GM23248 (cell line): ENCODE data around the gene PCYT2. TPM values are rescaled to one million over a fixed set of nuclear protein-coding genes. Genes with fewer than 3 reads are reported as not detected.

Experiments
- DNase-seq: peaks from one replicate; pipeline ENCODE4 v3.0.0-alpha.2; 2015
- H2AFZ ChIP-seq: fragments of 200-600 bp; sonication (generic); 2 replicates; pipeline ENCODE4 v1.6.1; 2016; ENCODE audit warnings: antibody characterized with exemption
- H3F3A ChIP-seq: fragments of 200-600 bp; sonication (generic); 2 replicates; pipeline ENCODE4 v1.6.1; 2016; ENCODE audit warnings: mild to moderate bottlenecking, antibody characterized with exemption, mixed run types; ENCODE audit not compliant: insufficient read depth
- H3K27ac ChIP-seq: fragments of 200-600 bp; sonication (generic); 2 replicates; pipeline ENCODE4 v1.5.1; 2016; ENCODE audit warnings: mild to moderate bottlenecking
- H3K27me3 ChIP-seq: fragments of 200-600 bp; sonication (generic); replicated peaks from 2 replicates; pipeline ENCODE4 v1.6.1; 2016; ENCODE audit warnings: mild to moderate bottlenecking; ENCODE audit not compliant: insufficient read depth
- H3K36me3 ChIP-seq: fragments of 200-600 bp; sonication (generic); 2 replicates; pipeline ENCODE4 v1.6.1; 2016; ENCODE audit warnings: low read depth, mild to moderate bottlenecking
- H3K4me1 ChIP-seq: fragments of 200-600 bp; sonication (generic); 2 replicates; pipeline ENCODE4 v1.6.1; 2016; ENCODE audit warnings: mild to moderate bottlenecking; ENCODE audit not compliant: insufficient read depth
- H3K4me2 ChIP-seq: fragments of 200-600 bp; sonication (generic); one replicate; pipeline ENCODE4 v1.6.1; 2016; ENCODE audit warnings: mild to moderate bottlenecking; ENCODE audit not compliant: unreplicated experiment
- H3K4me3 ChIP-seq: fragments of 200-600 bp; sonication (generic); 2 replicates; pipeline ENCODE4 v1.5.1; 2016; ENCODE audit warnings: mild to moderate bottlenecking
- H3K79me2 ChIP-seq: fragments of 200-600 bp; sonication (generic); 2 replicates; pipeline ENCODE4 v1.6.1; 2016; ENCODE audit warnings: mild to moderate bottlenecking; ENCODE audit not compliant: insufficient read depth
- H3K9ac ChIP-seq: fragments of 200-600 bp; sonication (generic); 2 replicates; pipeline ENCODE4 v1.6.1; 2016; ENCODE audit warnings: mild to moderate bottlenecking
- H3K9me2 ChIP-seq: fragments of 200-600 bp; sonication (generic); 2 replicates; pipeline ENCODE4 v1.6.1; 2016; ENCODE audit warnings: mixed run types, mild to moderate bottlenecking, moderate library complexity; ENCODE audit not compliant: insufficient read depth
- H3K9me3 ChIP-seq: fragments of 200-600 bp; sonication (generic); one replicate; pipeline ENCODE4 v1.6.1; 2017; ENCODE audit warnings: low read depth
- H4K20me1 ChIP-seq: fragments of 200-600 bp; sonication (generic); 2 replicates; pipeline ENCODE4 v1.6.0; 2016; ENCODE audit not compliant: insufficient read depth
- EZH2 ChIP-seq: fragments of 200-600 bp; sonication (generic); IDR thresholded peaks from 2 replicates; pipeline ENCODE4 v1.6.1; 2018; ENCODE audit warnings: antibody characterized with exemption, mild to moderate bottlenecking; ENCODE audit not compliant: insufficient read depth, poor library complexity, severe bottlenecking
- EZH2phosphoT487 ChIP-seq: fragments of 200-600 bp; sonication (generic); IDR thresholded peaks from 2 replicates; pipeline ENCODE4 v1.6.1; 2018; ENCODE audit warnings: antibody characterized with exemption, moderate library complexity, mild to moderate bottlenecking, low read depth; ENCODE audit not compliant: insufficient read depth
- WGBS, 2 experiments: methylation state at CpG; one replicate each; pipeline ENCODE4 v1.1.6; 2015 to 2017; ENCODE audit warnings: low lambda C conversion rate in 2 of 2, low coverage in 1 of 2; ENCODE audit errors: missing lambda C conversion rate in 2 of 2; 5-methylcytosine and 5-hydroxymethylcytosine counted together
- in situ Hi-C: fragments of 300-500 bp; cut with MboI; formaldehyde crosslinking; loops from 2 replicates; pipeline ENCODE4 v1.15.0; 2020
- polyA plus RNA-seq: library from polyadenylated mRNA; unstranded; fragments of >200 nt; fragmentation: Nextera tagmentation; extraction: Ambion mirVana; gene quantifications from 2 replicates; pipeline ENCODE4 v1.2.1, GENCODE V29; 2016
- total RNA-seq: library from RNA; depleted of rRNA; stranded (reverse); fragments of >200 nt; shearing (Covaris generic); gene quantifications from 2 replicates; pipeline ENCODE4 v1.2.3, GENCODE V29; 2014

The PCYT2 gene
- total and polyA plus RNA-seq, 2 experiments from 2014 or later = 25.6 to 36.9 TPM

GRCh38 chr17:81951785-81952684 lies 40.8 kb upstream of the PCYT2 start:
- no peak overlapping the region for H3K9ac ChIP-seq
- no peak for TF ChIP-seq EZH2
- no peak for TF ChIP-seq EZH2phosphoT487
- no peaks in the 10 kb centered on the region for H4K20me1 ChIP-seq
- no peaks in the 10 kb centered on the region for H3K36me3 ChIP-seq
- H3K79me2 ChIP-seq = no peaks in the 10 kb centered on the region
- no peak overlapping the region for H3K27ac ChIP-seq
- H3K9me2 ChIP-seq = no peaks in the 10 kb centered on the region
- no peaks in the 10 kb centered on the region for H3K27me3 ChIP-seq
- H2AFZ ChIP-seq = no peak overlapping the region
- no peak for DNase-seq
- H3K9me3 ChIP-seq = no peaks in the 10 kb centered on the region
- in situ Hi-C loops = no loop called here
- H3K4me1 ChIP-seq = no peaks in the 10 kb centered on the region
- H3K4me2 ChIP-seq = no peak overlapping the region
- no peaks in the 10 kb centered on the region for H3F3A ChIP-seq
- no peak overlapping the region for H3K4me3 ChIP-seq
- WGBS, 2 experiments = 28 to 36% methylated on average over 11 to 13 of the region's 13 CpGs

- H2AFZ ChIP-seq = no peak overlapping the region
- no peak for DNase-seq
- 84 to 87% methylated on average over 15 of the region's 15 CpGs for WGBS, 2 experiments
- no peaks in the 10 kb centered on the region for H4K20me1 ChIP-seq
- H3K27ac ChIP-seq = no peak overlapping the region
- H3K27me3 ChIP-seq = no peaks in the 10 kb centered on the region
- no peak for TF ChIP-seq EZH2phosphoT487
- TF ChIP-seq EZH2 = no peak
- H3K36me3 ChIP-seq = no peaks in the 10 kb centered on the region
- in situ Hi-C loops = no loop called here
- no peak overlapping the region for H3K9ac ChIP-seq
- no peaks in the 10 kb centered on the region for H3K79me2 ChIP-seq
- H3K4me3 ChIP-seq = no peak overlapping the region
- no peaks in the 10 kb centered on the region for H3F3A ChIP-seq
- H3K9me2 ChIP-seq = no peaks in the 10 kb centered on the region
- no peaks in the 10 kb centered on the region for H3K9me3 ChIP-seq
- no peaks in the 10 kb centered on the region for H3K4me1 ChIP-seq
- no peak overlapping the region for H3K4me2 ChIP-seq
Measured at GRCh38 chr17:81950501-81950900, 39.3 kb upstream of the PCYT2 start.

- H3K4me2 ChIP-seq = no peak overlapping the region
- H3K27ac ChIP-seq = no peak overlapping the region
- no peaks in the 10 kb centered on the region for H3K9me3 ChIP-seq
- H3K36me3 ChIP-seq = no peaks in the 10 kb centered on the region
- DNase-seq = no peak
- no peak overlapping the region for H3K9ac ChIP-seq
- TF ChIP-seq EZH2phosphoT487 = no peak
- TF ChIP-seq EZH2 = no peak
- in situ Hi-C loops = no loop called here
- H3K4me3 ChIP-seq = no peak overlapping the region
- 70 to 71% methylated on average over 16 to 17 of the region's 17 CpGs for WGBS, 2 experiments
- H3K4me1 ChIP-seq = no peaks in the 10 kb centered on the region
- H4K20me1 ChIP-seq = no peaks in the 10 kb centered on the region
- H3K9me2 ChIP-seq = no peaks in the 10 kb centered on the region
- no peaks in the 10 kb centered on the region for H3F3A ChIP-seq
- H3K79me2 ChIP-seq = no peaks in the 10 kb centered on the region
- H3K27me3 ChIP-seq = no peaks in the 10 kb centered on the region
- H2AFZ ChIP-seq = no peak overlapping the region
Measured at GRCh38 chr17:81948635-81949378, 37.6 kb upstream of the PCYT2 start.

GRCh38 chr17:81947189-81947588 lies 36.0 kb upstream of the PCYT2 start, which contains the start of gene MYADML2:
Gene MYADML2, minus strand, starts transcription at chr17:81947233. Its CDS starts 5,492 bp downstream, at chr17:81941741.
- Histone ChIP-seq H3K4me2 (no peak within 1 kb of the TSS), H3K9ac (no peak within 1 kb of the TSS), H2AFZ (no peak within 1 kb of the TSS), H3K36me3 (no peaks in the 10 kb centered on the region), H4K20me1 (no peaks in the 10 kb centered on the region), H3K27ac (no peak within 1 kb of the TSS), H3F3A (no peaks in the 10 kb centered on the region), H3K79me2 (no peaks in the 10 kb centered on the region), H3K27me3 (no peaks in the 10 kb centered on the region), H3K9me2 (no peaks in the 10 kb centered on the region), H3K4me1 (no peaks in the 10 kb centered on the region), H3K9me3 (no peaks in the 10 kb centered on the region), H3K4me3 (no peak within 1 kb of the TSS)
- DNase-seq = no peak
- in situ Hi-C loops = no loop called here
- WGBS, 2 experiments = 81 to 88% methylated on average over 13 of the region's 13 CpGs
- no peak for TF ChIP-seq EZH2phosphoT487
- TF ChIP-seq EZH2 = no peak
